Stomach (tissue), 9 donors: ENCODE results near the gene ANKRD35. TPM values are rescaled to one million over a fixed set of nuclear protein-coding genes. Genes with fewer than 3 reads are reported as not detected.

ENCODE experiments used
- DNase-seq, 2 donors: peaks; one replicate each; pipeline versions ENCODE4 v3.0.0 to v3.0.0-alpha.2; 2013 to 2019
- H3K27ac ChIP-seq, 5 donors: fragments of 200-600 bp in 4 of 5; sonication (generic) in 4 of 5; one replicate each; pipeline ENCODE4 v1.5.1; 2013 to 2019; ENCODE audit warnings: mild to moderate bottlenecking in 1 of 5, moderate library complexity in 1 of 5
- H3K27me3 ChIP-seq, 3 donors: fragments of 200-600 bp; sonication (generic); one replicate each; pipeline ENCODE4 v1.5.1; 2017 to 2019; ENCODE audit warnings: mixed run types in 1 of 3
- H3K36me3 ChIP-seq, 4 donors: fragments of 200-600 bp; sonication (generic); 1 replicate in 3 of 4; 2 replicates in 1 of 4; pipeline ENCODE4 v1.5.1; 2016 to 2019
- H3K4me1 ChIP-seq, 4 donors: fragments of 200-600 bp; sonication (generic); one replicate each; pipeline ENCODE4 v1.5.1; 2016 to 2019
- H3K4me3 ChIP-seq, 4 donors: fragments of 200-600 bp; sonication (generic) in 3 of 4; one replicate each; pipeline ENCODE4 v1.5.1; 2016 to 2019; ENCODE audit warnings: mild to moderate bottlenecking in 1 of 4
- H3K9me3 ChIP-seq, 4 donors: fragments of 200-600 bp; sonication (generic); one replicate each; pipeline ENCODE4 v1.5.1; 2016 to 2019
- EP300 ChIP-seq: sonication (generic); formaldehyde crosslinking; IDR thresholded peaks from one replicate; pipeline ENCODE4 v1.6.1; 2017; ENCODE audit warnings: antibody characterized with exemption
- POLR2A ChIP-seq, 4 donors: fragments of 450-650 bp; IDR thresholded peaks; one replicate each; pipeline ENCODE4 v1.6.1; 2016; ENCODE audit warnings: antibody characterized with exemption in 4 of 4, control low read depth in 2 of 4, mild to moderate bottlenecking in 1 of 4, moderate library complexity in 1 of 4
- POLR2AphosphoS5 ChIP-seq, 3 donors: sonication (generic); formaldehyde crosslinking; IDR thresholded peaks; one replicate each; pipeline ENCODE4 v1.6.1; 2016; ENCODE audit warnings: antibody characterized with exemption in 3 of 3
- WGBS, 5 donors: extraction: QIAGEN DNeasy Blood & Tissue Kit in 3 of 5; methylation state at CpG; one replicate each; pipeline versions ENCODE4 v1.1.5 to v1.1.7; 2013 to 2018; 5-methylcytosine and 5-hydroxymethylcytosine counted together
- intact Hi-C: fragments of 100-400 bp; cut with DNase I; formaldehyde crosslinking; loops from one replicate; pipeline ENCODE4 v1.15.1; 2023; ENCODE audit warnings: low total_unique reads
- polyA plus RNA-seq, 3 donors: library from polyadenylated mRNA; stranded (reverse); fragments of 200-250 nt; gene quantifications; one replicate each; pipeline ENCODE4 v1.2.3, GENCODE V29; 2013
- total RNA-seq, 5 donors: library from RNA; depleted of rRNA; stranded (reverse); fragments of >200 nt; gene quantifications; one replicate each; pipeline versions ENCODE4 v1.1.0 to v1.2.3, GENCODE V29; 2014 to 2016
- TF ChIP-seq, protein P1 (sequence below), 7 experiments: fragments of 450-650 bp in 4 of 7; fragments of 200-600 bp in 3 of 7; sonication (generic) in 3 of 7; IDR thresholded peaks; one replicate each; pipeline ENCODE4 v1.5.1; 2016 to 2019; ENCODE audit warnings: antibody characterized with exemption in 7 of 7, control low read depth in 2 of 7, mild to moderate bottlenecking in 1 of 7
- donor health status: healthy with polysubstance abuse.
- donor health status: Bipolar disorder and iron deficiency.
- donor health status: healthy.

The ANKRD35 gene
- total and polyA plus RNA-seq, 8 donors = 0.58 to 10.0 (median 3.5) TPM; not detected in 2

DNA sequence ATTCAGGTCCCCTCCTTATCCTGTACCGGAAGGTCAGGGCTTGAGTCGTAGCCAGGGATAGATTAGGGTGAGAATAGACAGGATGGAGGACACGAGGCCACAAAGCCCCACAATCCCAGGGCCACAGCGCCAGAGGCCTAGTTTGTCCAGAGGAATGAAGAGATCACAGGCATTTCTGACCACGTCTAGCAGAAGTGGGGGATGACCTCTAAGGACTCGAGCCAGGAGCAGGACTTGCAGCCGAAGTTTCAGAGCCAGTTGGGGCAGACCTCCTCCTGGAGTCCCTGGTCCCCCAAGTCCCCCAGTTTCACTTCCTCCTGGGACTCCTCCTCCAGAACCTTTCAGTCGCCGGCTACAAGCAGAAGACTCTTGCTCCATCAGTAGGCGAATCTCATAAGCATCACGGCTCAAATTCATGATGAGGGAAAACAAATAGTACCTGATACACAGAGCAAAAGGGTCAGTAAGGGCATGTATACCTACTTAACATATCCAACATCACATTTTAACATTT is 26.5 kb upstream of the ANKRD35 start:
- H3K4me1 ChIP-seq = peaks cover 9 to 20% (median 13%) of the 10 kb centered on the region in 4 donors
- DNase-seq = no peak
- no peak for TF ChIP-seq POLR2A (IDR thresholded peaks at IDR 0.05)
- TF ChIP-seq POLR2AphosphoS5 (IDR thresholded peaks at IDR 0.05) = no peak
- TF ChIP-seq, protein P1, sequence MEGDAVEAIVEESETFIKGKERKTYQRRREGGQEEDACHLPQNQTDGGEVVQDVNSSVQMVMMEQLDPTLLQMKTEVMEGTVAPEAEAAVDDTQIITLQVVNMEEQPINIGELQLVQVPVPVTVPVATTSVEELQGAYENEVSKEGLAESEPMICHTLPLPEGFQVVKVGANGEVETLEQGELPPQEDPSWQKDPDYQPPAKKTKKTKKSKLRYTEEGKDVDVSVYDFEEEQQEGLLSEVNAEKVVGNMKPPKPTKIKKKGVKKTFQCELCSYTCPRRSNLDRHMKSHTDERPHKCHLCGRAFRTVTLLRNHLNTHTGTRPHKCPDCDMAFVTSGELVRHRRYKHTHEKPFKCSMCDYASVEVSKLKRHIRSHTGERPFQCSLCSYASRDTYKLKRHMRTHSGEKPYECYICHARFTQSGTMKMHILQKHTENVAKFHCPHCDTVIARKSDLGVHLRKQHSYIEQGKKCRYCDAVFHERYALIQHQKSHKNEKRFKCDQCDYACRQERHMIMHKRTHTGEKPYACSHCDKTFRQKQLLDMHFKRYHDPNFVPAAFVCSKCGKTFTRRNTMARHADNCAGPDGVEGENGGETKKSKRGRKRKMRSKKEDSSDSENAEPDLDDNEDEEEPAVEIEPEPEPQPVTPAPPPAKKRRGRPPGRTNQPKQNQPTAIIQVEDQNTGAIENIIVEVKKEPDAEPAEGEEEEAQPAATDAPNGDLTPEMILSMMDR (IDR thresholded peaks at IDR 0.05) = no peak
- TF ChIP-seq EP300 = no peak
- H3K27me3 ChIP-seq = no peaks in the 10 kb centered on the region
- H3K4me3 ChIP-seq = no peak overlapping the region
- WGBS, 5 donors = 71 to 80% (median 72%) methylated on average over 11 of the region's 11 CpGs
- intact Hi-C loops = no loop called here
- H3K36me3 ChIP-seq = peaks cover 24 to 63% (median 62%) of the 10 kb centered on the region in 4 donors
- H3K9me3 ChIP-seq = no peaks in the 10 kb centered on the region
- no peak overlapping the region for H3K27ac ChIP-seq

DNA sequence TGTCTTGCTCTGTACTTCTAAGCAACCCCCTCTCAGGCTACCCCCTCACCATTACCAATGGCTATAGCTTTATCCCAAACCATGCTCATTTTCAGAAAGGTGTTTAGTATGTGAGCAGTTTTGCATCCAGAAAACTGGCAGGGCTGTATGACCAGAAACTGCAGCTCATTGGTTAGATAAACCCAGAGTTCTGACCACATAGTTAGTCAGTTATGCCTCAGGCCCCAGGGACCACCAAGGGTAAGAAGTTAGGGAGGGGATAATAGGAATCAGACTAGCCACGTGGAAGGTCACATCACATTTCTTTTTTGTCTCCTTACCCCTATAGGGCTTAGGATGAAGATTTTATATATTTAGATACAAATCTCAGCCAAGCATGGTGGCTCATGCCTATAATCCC is 23.0 kb upstream of the ANKRD35 start:
- peaks cover 5 to 8% (median 7%) of the 10 kb centered on the region in 4 donors for H3K4me1 ChIP-seq
- WGBS, 5 donors = 50 to 72% (median 70%) methylated on average over 1 of the region's 1 CpG
- H3K4me3 ChIP-seq = no peak overlapping the region
- H3K9me3 ChIP-seq = no peaks in the 10 kb centered on the region
- H3K27me3 ChIP-seq = no peaks in the 10 kb centered on the region
- intact Hi-C loops = loop anchor here (10.0 kb wide), 1 partner anchor 106 kb away; no protein-coding TSS in a partner anchor
- TF ChIP-seq POLR2AphosphoS5 (IDR thresholded peaks at IDR 0.05) (no peak), EP300 (no peak), POLR2A (IDR thresholded peaks at IDR 0.05) (no peak)
- TF ChIP-seq, protein P1 (IDR thresholded peaks at IDR 0.05) = no peak
- peaks cover 24 to 36% (median 32%) of the 10 kb centered on the region in 4 donors for H3K36me3 ChIP-seq
- DNase-seq = no peak
- peak overlapping the region in 3 of 5 donors; percentile 2 to 35 (median 3) for H3K27ac ChIP-seq

DNA sequence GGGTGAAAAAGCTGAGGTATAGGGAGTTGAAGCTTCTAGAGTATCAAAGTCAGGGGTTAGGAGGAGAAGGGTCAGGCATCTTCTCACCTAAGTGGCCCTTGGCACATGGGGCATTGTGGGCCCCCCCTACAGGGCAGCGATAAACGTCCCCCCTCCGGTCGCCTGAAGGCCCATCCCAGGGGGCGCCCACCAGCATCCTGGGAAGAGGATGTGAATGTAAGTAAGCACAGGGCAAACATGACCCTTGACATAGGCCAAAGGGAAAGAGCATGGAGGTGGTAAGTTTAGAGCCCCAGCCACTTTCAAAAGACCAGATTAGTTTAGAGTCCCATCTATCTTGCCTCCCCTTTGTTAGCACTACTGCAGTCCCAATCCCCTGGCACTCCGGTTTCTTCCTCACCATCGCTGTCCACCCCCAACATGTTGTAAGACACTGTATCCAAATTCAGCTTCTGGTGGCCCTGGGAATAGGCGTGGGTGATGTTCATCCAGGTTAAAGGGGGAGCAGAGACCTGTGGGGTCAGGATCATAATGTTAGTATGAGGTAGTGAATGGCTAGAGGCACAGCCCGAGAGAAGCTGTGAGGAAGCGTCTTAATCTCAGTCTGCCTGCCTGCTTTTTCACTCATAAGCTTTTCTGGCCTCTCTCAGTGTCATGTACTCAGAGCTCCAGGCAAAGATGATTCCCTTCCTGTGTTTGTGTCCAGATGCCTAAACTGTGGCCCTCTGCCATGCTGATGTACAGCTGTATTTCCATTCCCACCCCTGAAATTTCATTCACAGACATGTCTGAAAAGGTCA is 21.5 kb upstream of the ANKRD35 start:
- H3K4me1 ChIP-seq = peaks cover 5 to 8% (median 7%) of the 10 kb centered on the region in 4 donors
- H3K4me3 ChIP-seq = no peak overlapping the region
- 78 to 85% (median 82%) methylated on average over 10 of the region's 10 CpGs for WGBS, 5 donors
- no peaks in the 10 kb centered on the region for H3K27me3 ChIP-seq
- peak overlapping the region in 1 of 5 donors; percentile 10 for H3K27ac ChIP-seq
- H3K9me3 ChIP-seq = no peaks in the 10 kb centered on the region
- TF ChIP-seq, protein P1 (IDR thresholded peaks at IDR 0.05) = no peak
- TF ChIP-seq POLR2A (IDR thresholded peaks at IDR 0.05) = no peak
- no peak for TF ChIP-seq EP300
- TF ChIP-seq POLR2AphosphoS5 (IDR thresholded peaks at IDR 0.05) = no peak
- intact Hi-C loops = loop anchor here (10.0 kb wide), 1 partner anchor 108 kb away; no protein-coding TSS in a partner anchor
- no peak for DNase-seq
- peaks cover 13 to 22% (median 17%) of the 10 kb centered on the region in 4 donors for H3K36me3 ChIP-seq

DNA sequence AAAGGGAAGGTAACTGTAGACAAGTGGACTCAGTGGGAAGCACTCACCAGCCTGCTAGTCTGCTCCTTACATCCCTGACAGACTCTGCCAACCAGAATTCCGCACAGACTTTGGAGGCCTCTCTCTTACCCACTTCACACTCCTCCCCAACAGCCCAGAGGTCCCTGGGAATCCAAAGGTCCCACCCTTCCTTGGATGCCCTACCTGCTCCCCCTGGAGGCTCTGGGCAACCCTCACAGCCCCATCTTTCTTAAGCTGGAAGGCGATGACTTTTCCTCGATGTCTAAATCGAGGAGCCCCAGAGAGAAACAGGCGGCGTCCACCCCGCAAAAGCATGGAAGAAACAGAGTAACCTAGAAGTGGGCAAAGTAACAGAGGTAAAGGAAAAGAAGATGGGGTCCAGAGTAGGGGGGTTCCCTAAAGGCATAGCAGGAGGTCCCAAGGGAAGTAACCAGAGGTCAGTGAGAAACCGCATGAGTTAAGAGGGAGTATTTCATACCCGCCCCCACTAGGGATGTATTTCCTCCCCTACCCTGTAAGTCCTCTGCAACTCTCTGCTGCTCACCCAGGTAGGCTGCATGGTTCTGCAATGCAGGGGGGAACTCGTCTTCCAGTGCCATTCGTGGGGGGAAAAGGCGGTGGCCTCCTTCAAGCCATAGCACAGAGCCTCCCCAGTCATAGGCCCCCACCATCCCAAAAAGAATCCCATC is 15.8 kb upstream of the ANKRD35 start:
- WGBS, 5 donors = 90 to 92% (median 91%) methylated on average over 12 of the region's 12 CpGs
- no peak for DNase-seq
- H3K27me3 ChIP-seq = no peaks in the 10 kb centered on the region

More for the DNA sequence above, 15.8 kb upstream of the ANKRD35 start:
- TF ChIP-seq, protein P1 (IDR thresholded peaks at IDR 0.05) = no peak
- no peak for TF ChIP-seq POLR2A (IDR thresholded peaks at IDR 0.05)
- no peak for TF ChIP-seq POLR2AphosphoS5 (IDR thresholded peaks at IDR 0.05)
- no peak for TF ChIP-seq EP300
- intact Hi-C loops = loop anchor here (10.0 kb wide), 1 partner anchor 113 kb away; no protein-coding TSS in a partner anchor
- H3K36me3 ChIP-seq = peaks cover 0 to 14% (median 4%) of the 10 kb centered on the region in 4 donors
- H3K27ac ChIP-seq = no peak overlapping the region
- H3K4me1 ChIP-seq = no peaks in the 10 kb centered on the region
- no peak overlapping the region for H3K4me3 ChIP-seq
- H3K9me3 ChIP-seq = no peaks in the 10 kb centered on the region
